ELF-1 (cell line): ENCODE measurements around the gene LMTK3.

ENCODE experiments used
- DNase-seq: peaks from one replicate; pipeline ENCODE4 v3.0.0-alpha.2; 2016; ENCODE audit warnings: low read depth, low spot score

The LMTK3 gene

DNA sequence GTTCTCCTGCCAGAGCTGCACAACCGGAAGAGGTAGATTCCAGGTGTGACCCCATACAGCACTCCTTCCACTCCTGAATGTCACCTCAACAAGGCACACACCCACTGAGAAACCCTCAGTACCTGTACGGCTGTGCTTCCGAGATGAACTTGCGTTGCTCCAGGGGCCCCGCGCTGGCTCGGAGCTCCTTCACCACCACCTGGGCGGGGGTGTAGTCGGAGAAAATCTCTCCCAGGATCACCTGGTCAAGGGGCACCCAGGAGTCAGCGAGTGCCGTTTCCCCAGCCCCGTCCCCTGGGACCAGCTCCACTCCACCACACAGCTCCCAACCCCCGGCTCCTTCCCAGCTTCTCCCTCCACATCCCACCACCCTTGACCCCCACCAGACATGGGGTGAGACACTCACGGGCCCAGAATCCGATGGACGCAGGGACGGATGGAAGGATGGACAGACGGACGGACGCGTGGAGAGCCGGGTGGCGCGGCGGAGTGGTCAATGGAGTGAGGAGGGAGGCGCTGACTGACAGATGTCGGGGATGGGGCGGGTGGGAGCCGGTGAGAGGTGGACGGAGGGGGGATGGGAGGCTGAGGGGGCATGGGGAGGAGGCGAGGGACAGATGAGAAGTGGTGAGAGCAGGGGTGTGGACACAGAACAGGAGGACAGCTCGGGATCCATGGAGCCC, 2.8 kb downstream of the LMTK3 start:
- DNase-seq = no peak

- no peak for DNase-seq
Measured at GRCh38 chr19:48507911-48508439, 3.7 kb downstream of the LMTK3 start.

GRCh38 chr19:48506138-48506733, 5.4 kb downstream of the LMTK3 start:
- peak; percentile 59 for DNase-seq

DNA sequence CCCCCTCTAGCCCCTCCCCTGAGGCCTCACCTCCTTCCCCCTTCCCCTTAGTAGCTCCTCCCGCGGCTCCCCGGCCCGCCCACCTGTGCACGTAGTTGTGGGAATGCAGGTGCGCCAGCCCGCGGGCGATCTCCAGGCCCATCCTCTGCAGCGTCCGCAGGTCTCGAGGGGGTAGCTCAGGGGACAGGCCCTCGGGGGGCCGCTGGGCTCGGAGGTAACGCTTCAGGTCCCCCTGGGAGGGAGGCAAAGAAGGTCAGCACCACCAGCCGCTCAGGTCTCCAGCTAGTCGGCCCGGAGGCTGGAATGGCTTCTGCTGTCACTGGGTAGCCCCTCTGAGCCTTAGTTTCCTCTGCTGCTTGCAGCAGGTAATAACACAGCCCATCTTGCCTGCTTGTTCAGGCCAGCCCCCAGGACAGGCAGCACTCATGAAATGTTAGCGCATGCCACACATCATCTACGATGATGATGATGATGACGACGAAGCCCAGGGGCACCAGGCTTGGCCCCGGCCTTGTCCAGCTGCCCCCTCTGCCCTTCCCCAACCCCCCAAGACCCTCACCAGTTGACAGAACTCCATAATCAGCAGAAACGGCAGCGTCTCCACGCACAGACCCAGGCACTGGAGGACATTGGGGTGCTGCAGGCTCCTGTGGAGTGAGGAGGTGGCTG, 9.2 kb downstream of the LMTK3 start:
- no peak for DNase-seq

GRCh38 chr19:48501494-48502349, 9.9 kb downstream of the LMTK3 start:
- DNase-seq = peak; percentile 98

DNA sequence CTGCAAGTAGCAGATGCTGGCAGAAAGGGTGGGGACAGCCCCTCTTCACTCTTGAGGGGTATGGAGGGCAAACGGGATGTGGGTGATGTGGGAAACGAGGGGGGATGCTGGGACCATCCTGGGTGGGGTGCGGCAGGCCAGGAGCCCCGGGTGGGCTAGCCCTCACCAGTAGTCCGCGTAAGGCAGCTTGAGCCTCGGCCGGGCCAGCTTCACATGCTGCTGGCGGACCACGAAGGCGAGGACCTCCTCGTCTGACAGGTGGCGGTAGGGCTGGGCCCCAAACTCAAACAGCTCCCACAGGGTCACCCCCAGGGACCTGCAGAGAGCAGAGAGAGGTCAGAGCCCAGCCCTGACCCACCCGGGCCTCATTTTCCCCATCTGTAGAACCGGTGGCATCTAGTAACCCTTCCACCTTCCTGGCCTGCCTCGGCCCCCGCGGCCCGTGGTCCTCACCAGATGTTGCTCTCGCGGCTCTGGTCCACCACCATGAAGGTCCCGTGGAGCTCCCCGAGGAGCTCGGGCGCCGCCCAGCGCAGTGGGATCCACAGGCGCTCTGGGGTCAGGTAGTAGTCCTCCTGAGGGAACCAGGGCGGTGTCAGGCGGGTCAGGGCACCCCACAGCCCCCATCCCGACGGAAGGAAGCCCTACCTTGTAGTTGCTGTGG, 10.7 kb downstream of the LMTK3 start:
- no peak for DNase-seq

- no peak for DNase-seq
Measured at GRCh38 chr19:48499316-48500090, 12.1 kb downstream of the LMTK3 start.

DNA sequence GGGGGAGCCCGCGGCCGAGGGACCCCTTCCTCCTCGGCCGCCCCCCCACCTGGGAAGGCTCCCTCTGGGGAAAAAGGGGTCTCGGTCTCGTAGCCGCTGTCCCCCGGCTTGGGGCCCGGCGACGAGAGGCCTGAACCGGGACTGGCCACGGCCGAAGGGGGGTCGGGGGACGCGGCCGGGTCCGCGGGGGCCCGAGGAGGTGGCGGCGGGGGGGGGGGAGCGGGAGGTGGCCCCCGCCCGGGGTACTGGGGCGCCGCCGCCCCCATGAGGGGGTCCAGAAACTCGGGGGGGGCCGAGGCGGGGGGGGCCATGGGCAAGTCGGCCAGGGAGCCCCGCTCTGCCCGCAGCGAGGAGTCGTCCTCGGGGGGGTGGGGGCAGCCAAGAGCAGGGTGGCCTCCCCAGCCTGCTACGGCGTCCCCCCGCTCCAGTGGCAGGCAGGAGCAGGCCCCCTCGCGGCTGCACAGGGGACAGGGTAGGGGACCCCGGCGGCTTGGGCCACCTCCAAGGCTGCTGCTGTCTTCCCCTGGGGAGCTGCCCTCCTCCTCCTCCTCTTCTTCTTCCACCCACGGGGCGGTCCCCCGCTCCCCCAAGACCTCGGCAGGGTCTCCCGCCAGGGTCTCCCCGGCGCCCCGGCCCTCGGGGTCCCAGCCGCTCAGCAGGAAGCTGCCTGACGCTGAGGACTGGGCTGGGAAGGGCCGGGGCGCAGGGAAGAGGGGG, 12.9 kb downstream of the LMTK3 start:
- no peak for DNase-seq

DNA sequence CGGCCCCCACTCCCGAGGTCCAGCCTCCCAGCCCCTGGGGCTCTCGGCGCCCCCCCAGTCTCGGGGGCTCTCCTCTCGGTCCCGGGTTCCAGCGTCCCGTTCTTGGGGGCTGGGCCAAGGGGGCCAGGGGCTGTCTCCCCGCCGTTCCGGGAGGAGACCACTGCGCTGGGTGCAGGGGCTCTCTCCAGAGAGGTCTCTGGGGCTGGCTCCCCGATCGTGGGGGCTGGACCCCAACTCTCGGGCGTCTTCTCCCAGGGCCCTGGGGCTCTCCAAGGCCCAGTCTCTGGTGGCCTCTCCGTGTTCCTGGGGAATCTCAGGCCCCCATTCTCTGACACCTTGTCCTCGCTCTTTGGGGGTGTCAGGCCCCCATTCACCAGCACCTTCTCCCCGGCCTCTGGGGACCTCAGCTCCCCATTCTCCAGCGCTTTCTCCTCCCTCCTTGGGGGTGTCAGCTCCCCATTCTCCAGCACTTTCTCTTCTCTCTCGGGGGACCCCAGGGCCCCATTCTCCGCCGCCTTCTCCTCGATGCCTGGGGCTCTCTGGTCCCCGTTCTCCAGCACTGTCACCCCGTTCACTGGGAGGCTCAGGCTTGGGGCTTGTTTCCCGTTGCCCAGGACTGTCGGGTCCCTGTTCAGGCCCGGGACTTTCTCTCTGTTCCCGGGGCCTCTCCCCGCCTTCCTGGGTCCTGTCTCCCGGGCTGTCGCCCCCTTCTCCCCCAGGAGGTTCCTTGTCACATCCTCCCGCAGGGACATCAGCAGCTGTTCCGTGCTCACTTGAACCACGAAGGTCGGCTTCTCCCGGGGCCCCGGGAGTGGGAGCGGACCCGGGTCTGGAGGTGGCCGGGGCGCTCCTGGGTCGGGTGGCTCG, 13.7 kb downstream of the LMTK3 start:
- DNase-seq = no peak

DNA sequence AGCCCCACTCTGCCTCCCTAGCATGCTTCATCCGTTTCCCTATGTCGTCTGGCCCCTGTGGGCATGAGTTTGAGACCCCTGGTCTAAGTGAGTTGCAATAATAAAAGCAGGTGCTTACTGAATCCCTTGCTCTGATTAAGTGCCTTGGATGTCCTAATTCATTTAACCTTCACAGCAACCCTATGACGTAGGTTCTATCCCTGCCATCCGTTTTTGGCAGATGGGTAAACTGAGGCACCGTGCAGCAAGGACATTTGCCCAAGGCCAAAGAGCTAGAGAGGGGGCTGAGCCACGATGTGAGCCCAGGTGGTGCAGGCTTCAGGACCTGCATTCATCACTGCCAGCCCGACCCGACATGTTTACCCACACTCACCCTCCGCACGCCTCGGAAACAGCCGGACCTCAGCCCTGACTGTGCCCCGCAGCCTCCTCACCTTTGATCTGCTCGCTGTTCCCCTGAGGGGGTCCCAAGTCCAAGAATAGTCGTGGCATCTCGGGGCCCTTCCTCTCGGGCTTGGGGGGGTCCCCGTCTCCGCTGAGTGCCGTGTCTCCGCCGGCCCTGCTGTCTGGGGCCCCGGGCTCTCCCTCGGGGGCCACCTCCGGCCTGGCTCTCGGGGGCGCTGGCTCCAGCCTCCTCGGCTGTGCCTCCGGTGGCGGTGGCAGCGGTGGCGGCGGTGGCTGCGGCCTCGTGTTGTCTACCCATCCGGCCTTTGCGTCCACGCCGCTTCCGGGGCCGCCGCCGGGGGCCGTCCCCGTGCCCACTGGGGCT, 14.5 kb downstream of the LMTK3 start:
- no peak for DNase-seq

GRCh38 chr19:48495396-48495795, 16.2 kb downstream of the LMTK3 start:
- no peak for DNase-seq

DNA sequence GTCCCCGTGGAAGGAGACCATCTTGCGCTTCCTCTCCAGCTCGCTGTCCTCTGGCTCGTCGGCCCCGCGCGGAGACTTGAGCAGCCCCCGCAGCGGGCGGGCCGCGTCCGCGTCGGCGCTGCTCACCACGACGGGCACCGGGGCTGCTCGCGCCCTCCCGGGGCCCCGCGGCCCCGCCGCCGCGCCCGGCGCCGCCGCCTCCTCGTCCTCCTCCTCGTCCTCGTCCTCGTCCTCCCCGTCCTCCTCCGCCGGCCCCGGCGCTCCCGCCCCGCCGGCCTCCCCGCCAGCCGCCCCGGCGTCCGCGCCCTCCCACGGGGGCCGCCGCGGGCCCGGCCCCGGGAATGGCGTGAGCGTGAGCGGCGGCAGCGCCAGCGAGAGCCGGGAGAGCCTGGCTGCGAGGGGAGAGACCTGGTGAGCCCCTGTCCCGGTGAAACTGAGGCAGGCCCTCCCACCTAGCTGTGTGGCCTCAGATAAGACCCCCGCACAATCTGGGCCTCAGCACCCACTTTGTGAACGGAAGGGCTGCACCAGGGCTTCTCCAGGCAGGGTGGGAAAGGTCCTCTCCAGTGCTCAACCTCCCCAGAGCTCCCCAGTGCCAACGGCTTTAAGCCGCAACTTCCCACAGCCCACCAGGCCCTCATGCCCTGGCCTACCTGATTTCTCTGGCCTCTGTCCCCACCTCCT, 17.8 kb downstream of the LMTK3 start:
- no peak for DNase-seq

DNA sequence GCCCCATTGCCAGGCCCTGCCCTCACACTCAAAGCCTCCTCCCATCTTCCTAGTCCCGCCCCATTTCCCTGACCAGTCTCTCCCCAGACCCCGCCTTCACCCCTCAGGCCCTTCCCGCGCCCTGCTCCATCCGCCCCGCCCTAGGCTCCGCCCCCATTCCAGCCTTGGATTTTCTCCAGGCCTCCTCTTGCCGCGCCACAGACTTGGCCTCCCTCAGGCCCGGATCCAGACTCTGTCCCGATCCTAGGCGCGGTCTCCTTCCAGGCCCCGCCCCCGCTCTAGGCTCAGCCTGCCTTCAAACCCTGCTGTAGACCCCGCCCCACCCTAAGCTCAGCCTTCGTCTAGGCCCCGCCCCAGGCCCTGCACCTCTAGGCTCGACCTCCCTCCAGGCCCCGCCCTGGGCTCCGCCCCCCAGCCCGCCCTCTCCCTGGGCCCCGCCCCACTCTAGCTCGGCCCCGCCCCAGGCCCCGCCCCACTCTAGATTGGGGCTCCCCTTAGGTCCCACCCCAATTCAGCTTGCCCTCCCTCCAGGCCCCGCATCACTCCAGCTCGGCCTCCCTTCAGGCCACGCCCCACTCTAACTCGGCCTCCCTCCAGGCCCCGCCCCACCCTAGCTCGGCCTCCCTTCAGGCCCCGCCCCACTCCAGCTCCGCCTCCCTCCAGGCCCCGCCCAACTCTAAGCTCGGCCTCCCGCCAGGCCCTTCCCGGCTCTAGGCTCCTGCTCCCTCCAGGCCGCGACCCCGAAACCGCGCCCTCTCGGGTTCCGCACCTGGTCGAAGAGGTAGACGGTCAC, 18.5 kb downstream of the LMTK3 start:
- peak; percentile 98 for DNase-seq

- DNase-seq = peak; percentile 90
Measured at GRCh38 chr19:48491793-48492123, 19.9 kb downstream of the LMTK3 start.

DNA sequence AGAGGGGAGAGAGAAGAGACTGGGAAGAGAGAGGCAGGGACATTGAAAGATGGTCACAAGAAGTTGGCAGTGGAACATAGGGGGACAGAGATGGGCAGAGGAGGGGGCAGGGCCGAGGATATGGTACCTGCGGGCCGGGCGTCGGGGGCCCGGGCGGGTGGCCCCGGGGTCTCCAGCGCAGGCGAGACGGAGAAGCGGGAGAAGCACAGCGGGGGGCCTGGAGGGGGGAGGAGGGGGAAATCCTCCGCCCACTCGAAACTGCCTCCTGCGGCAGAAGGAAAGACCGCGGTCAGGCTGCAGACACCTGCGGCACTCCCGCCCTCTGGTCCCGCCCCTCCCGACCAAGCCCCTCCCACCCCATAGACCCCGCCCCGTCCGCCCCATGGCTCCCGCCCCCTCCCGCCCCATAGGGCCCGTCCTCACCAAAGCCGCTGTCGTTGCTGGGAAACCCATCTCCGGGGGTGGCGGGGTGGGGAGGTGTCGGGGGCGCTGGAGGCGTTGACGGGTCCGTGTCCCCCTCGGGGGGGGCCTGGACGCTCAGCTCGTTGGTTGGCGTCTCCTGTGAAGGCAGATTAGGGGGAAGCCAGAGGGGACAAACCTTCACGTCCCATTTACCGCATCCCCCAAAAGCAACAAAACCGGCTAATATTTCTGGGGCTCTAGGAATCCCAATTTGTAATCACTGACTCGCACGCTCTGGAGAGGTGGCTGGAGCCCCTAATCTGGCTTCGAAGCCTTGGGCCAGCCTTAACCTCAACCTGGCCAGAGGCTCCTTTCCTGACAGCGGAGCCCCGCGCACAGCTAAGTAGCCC, 20.4 kb downstream of the LMTK3 start:
- no peak for DNase-seq

DNA sequence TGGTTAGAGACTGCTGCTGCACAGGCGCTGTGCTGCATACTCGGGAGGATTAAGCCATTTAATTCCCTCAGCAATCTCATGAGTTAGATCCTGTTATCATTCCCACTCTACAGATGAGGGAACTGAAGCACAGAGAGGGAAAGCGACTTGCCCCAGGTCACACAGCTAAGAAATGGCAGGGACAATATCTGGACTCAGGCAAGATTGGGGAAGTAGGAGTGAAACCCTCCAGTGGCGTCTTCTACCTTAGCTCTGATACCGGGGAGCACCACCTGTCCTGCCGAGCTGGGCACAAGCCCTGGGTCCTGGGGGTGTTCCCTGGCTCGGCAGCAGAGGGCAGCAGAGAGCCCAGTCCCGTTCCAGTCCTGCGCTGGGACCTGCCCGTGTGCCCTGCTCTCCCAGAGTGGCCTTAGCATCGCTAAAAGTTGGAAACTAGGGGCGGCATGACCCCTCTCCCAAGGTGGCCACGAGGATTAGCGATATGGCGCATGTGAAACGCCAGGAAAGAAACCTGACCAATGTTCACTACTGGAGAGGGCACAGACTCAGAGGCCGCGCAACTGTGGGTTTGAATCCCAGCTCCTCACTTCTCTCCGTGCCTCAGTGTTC, 21.9 kb downstream of the LMTK3 start:
- peak; percentile 93 for DNase-seq
